Panc1 (cell line): Measurements from ENCODE around the gene MYT1. TPM values are rescaled to one million over a fixed set of nuclear protein-coding genes. Genes with fewer than 3 reads are reported as not detected.

Source experiments
- ATAC-seq: fragments of 200-7000 bp; cut with Tn5 transposase; 2 replicates; pipeline ENCODE4 v1.9.1; 2020; ENCODE audit warnings: mild to moderate bottlenecking, moderate library complexity
- BruUV-seq: library from RNA; stranded (reverse); fragments of 400-500 nt; replicated peaks from 2 replicates; lab custom pipeline; 2021; lab: Mats Ljungman, UMichigan
- CTCF ChIA-PET: fragments of 300-600 bp; sonication (Branson Sonifier 250); formaldehyde crosslinking; loops from one replicate; lab custom pipeline; 2022; ENCODE audit warnings: antibody characterized with exemption; lab: Charles Lee
- POLR2A ChIA-PET: fragments of 300-600 bp; sonication (Branson Sonifier 250); formaldehyde crosslinking; loops from one replicate; lab custom pipeline; 2022; ENCODE audit warnings: antibody characterized with exemption; lab: Charles Lee
- DNase-seq: peaks from one replicate; pipeline ENCODE4 v3.0.0-alpha.2; 2010; ENCODE audit warnings: low read depth, low spot score
- H3K27ac ChIP-seq: 2 replicates; pipeline ENCODE4 v1.5.1; 2011; ENCODE audit warnings: mild to moderate bottlenecking, low read length, inconsistent platforms
- H3K27me3 ChIP-seq: fragments of 200-500 bp; sonication (Bioruptor generic); 2 replicates; pipeline ENCODE4 v1.6.0; 2014; ENCODE audit warnings: low read length, inconsistent platforms; ENCODE audit not compliant: control insufficient read depth, insufficient read depth
- H3K36me3 ChIP-seq: fragments of 200-500 bp; sonication (Bioruptor generic); 2 replicates; pipeline ENCODE4 v1.5.1; 2014; ENCODE audit warnings: inconsistent platforms, mild to moderate bottlenecking, low read length, moderate library complexity; ENCODE audit not compliant: control insufficient read depth, insufficient read depth
- H3K4me1 ChIP-seq: 2 replicates; pipeline ENCODE4 v1.5.1; 2011; ENCODE audit warnings: inconsistent platforms, mild to moderate bottlenecking, low read length, moderate library complexity; ENCODE audit not compliant: control insufficient read depth, insufficient read depth
- H3K4me3 ChIP-seq, 2 experiments: 2 replicates each; pipeline ENCODE4 v1.5.1; 2011 to 2012; ENCODE audit warnings: low read depth in 2 of 2, low read length in 2 of 2, mild to moderate bottlenecking in 2 of 2, inconsistent platforms in 1 of 2, moderate library complexity in 1 of 2
- H3K9me3 ChIP-seq: fragments of 200-500 bp; sonication (Bioruptor generic); 2 replicates; pipeline ENCODE4 v1.5.1; 2014; ENCODE audit warnings: low read depth, mild to moderate bottlenecking, inconsistent platforms, low read length, moderate library complexity; ENCODE audit not compliant: control insufficient read depth, insufficient read depth
- POLR2AphosphoS5 ChIP-seq: IDR thresholded peaks from 2 replicates; pipeline ENCODE4 v1.6.1; 2012; ENCODE audit warnings: mild to moderate bottlenecking, low read depth, low read length, moderate library complexity
- SIN3A ChIP-seq: IDR thresholded peaks from 2 replicates; pipeline ENCODE4 v1.6.1; 2012; ENCODE audit warnings: low read depth, mild to moderate bottlenecking, low read length, moderate library complexity, borderline replicate concordance; ENCODE audit not compliant: insufficient read depth
- TCF7L2 ChIP-seq: IDR thresholded peaks from 2 replicates; pipeline ENCODE4 v1.6.1; 2011; ENCODE audit warnings: mild to moderate bottlenecking, low read depth, low read length, inconsistent platforms
- in situ Hi-C: cut with HindIII; loops from 2 replicates; pipeline ENCODE4 v1.10.0; 2016; ENCODE audit warnings: low sequenced_read_pairs, low pct_unique_long_range_greater_than_20kb
- intact Hi-C: fragments of 100-400 bp; cut with micrococcal nuclease; formaldehyde crosslinking; loops from one replicate; pipeline ENCODE4 v1.10.0; 2022; ENCODE audit not compliant: unreplicated experiment
- total RNA-seq: library from RNA; stranded (reverse); gene quantifications from one replicate; pipeline ENCODE4 v1.2.1, GENCODE V29; 2021; ENCODE audit not compliant: unreplicated experiment
- TF ChIP-seq, protein P1 (sequence below), 2 experiments: IDR thresholded peaks; 2 replicates each; pipeline ENCODE4 v1.6.1; 2011 to 2012; ENCODE audit warnings: low read depth in 2 of 2, control low read depth in 1 of 2, low read length in 1 of 2, mild to moderate bottlenecking in 1 of 2, moderate library complexity in 1 of 2; ENCODE audit not compliant: insufficient read depth in 1 of 2
- TF ChIP-seq, protein P2 (sequence below): fragments of 450-650 bp; IDR thresholded peaks from 2 replicates; pipeline ENCODE4 v1.5.1; 2017; ENCODE audit warnings: mild to moderate bottlenecking

The MYT1 gene
- total RNA-seq, 1 experiment from 2014 or later: 0.41 TPM

DNA sequence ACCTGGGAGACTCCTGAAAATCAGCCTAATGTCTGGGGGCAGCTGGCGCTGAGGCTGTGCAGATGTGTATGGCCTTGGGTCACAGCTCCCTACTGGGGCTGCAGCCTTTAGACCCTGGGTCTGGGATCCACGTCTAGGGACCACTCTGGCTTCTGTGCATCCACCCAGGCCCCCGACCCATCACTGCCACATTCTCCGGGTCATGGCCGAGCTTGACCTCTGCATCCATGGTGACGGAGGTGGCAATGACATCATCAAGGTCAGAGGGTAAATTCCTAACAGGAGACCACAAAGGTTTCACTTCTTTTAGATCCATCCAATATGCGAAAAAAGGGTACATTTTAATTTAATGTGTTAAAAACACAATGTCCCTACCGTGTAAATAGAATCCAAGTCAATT lies 76.8 kb downstream of the MYT1 start:
- intact Hi-C loops: no loop called here
- H3K4me3 ChIP-seq: no peak overlapping the region
- TF ChIP-seq SIN3A (no peak), POLR2AphosphoS5 (no peak), TCF7L2 (no peak)
- TF ChIP-seq, protein P1, sequence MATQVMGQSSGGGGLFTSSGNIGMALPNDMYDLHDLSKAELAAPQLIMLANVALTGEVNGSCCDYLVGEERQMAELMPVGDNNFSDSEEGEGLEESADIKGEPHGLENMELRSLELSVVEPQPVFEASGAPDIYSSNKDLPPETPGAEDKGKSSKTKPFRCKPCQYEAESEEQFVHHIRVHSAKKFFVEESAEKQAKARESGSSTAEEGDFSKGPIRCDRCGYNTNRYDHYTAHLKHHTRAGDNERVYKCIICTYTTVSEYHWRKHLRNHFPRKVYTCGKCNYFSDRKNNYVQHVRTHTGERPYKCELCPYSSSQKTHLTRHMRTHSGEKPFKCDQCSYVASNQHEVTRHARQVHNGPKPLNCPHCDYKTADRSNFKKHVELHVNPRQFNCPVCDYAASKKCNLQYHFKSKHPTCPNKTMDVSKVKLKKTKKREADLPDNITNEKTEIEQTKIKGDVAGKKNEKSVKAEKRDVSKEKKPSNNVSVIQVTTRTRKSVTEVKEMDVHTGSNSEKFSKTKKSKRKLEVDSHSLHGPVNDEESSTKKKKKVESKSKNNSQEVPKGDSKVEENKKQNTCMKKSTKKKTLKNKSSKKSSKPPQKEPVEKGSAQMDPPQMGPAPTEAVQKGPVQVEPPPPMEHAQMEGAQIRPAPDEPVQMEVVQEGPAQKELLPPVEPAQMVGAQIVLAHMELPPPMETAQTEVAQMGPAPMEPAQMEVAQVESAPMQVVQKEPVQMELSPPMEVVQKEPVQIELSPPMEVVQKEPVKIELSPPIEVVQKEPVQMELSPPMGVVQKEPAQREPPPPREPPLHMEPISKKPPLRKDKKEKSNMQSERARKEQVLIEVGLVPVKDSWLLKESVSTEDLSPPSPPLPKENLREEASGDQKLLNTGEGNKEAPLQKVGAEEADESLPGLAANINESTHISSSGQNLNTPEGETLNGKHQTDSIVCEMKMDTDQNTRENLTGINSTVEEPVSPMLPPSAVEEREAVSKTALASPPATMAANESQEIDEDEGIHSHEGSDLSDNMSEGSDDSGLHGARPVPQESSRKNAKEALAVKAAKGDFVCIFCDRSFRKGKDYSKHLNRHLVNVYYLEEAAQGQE (IDR thresholded peaks at IDR 0.05; ENCODE audit: insufficient read depth in 1 of 2, low read depth in 2 of 2, low read length in 1 of 2): no peak
- TF ChIP-seq, protein P2, sequence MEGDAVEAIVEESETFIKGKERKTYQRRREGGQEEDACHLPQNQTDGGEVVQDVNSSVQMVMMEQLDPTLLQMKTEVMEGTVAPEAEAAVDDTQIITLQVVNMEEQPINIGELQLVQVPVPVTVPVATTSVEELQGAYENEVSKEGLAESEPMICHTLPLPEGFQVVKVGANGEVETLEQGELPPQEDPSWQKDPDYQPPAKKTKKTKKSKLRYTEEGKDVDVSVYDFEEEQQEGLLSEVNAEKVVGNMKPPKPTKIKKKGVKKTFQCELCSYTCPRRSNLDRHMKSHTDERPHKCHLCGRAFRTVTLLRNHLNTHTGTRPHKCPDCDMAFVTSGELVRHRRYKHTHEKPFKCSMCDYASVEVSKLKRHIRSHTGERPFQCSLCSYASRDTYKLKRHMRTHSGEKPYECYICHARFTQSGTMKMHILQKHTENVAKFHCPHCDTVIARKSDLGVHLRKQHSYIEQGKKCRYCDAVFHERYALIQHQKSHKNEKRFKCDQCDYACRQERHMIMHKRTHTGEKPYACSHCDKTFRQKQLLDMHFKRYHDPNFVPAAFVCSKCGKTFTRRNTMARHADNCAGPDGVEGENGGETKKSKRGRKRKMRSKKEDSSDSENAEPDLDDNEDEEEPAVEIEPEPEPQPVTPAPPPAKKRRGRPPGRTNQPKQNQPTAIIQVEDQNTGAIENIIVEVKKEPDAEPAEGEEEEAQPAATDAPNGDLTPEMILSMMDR: no peak
- in situ Hi-C loops: no loop called here
- H3K4me1 ChIP-seq: no peaks in the 10 kb centered on the region
- H3K36me3 ChIP-seq: no peaks in the 10 kb centered on the region
- DNase-seq (no peak), ATAC-seq (peak; percentile 36; the same call in 1 of the 2 replicates)
- no TSS peak for BruUV-seq
- POLR2A ChIA-PET: no interaction called here
- no peaks in the 10 kb centered on the region for H3K9me3 ChIP-seq
- H3K27me3 ChIP-seq: no peaks in the 10 kb centered on the region
- H3K27ac ChIP-seq: no peak overlapping the region
- CTCF ChIA-PET: no interaction called here

DNA sequence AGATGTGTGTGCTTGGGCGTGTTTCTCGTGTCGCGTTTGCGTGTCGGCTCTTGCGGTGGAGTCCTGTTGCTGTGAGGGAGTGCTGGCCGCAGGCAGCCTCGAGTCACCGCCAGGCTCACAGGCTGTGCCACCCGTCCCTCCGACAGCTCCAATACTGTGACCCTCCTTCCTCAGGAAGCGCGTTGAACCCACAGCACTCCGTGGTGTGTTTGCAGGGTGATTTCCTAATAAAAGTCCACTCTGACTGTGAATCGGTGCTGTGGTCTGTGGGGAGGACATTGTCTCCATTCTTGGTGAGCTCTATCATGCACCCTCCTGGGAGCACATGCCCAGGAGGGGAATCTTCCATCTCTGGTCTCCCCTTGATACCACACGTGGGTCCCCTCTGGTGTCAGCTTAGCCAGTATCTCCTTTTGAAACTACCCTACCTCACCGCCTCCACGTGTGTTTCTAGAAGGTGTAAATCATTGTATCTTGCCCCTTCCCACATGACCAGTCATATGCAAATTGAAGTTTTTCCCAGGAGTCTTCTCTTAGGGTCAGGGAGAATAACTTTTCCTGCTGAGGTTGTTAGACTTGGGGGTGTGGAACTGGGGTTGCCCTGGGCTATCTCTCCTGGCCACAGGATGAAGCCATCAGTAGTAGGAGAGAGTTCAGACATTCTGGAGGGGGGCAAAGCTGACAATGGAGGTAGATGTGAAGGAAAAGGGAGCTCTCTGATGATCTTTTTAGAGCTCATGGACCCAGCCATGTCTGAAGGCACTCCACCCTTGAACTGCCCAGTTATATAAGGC lies 77.9 kb downstream of the MYT1 start:
- no peaks in the 10 kb centered on the region; the same call in 1 of the 2 replicates for H3K27me3 ChIP-seq
- H3K27ac ChIP-seq: no peak overlapping the region
- in situ Hi-C loops (no loop called here), intact Hi-C loops (no loop called here)
- H3K4me3 ChIP-seq: no peak overlapping the region
- ATAC-seq (no peak), DNase-seq (no peak)
- ChIA-PET CTCF (no interaction called here), POLR2A (no interaction called here)
- H3K4me1 ChIP-seq: no peaks in the 10 kb centered on the region
- H3K36me3 ChIP-seq: no peaks in the 10 kb centered on the region
- no peaks in the 10 kb centered on the region for H3K9me3 ChIP-seq
- TF ChIP-seq SIN3A: no peak
- TF ChIP-seq TCF7L2: no peak
- TF ChIP-seq POLR2AphosphoS5: no peak
- TF ChIP-seq, protein P2: no peak
- TF ChIP-seq, protein P1 (IDR thresholded peaks at IDR 0.05; ENCODE audit: insufficient read depth in 1 of 2, low read depth in 2 of 2, low read length in 1 of 2): no peak
- BruUV-seq: no TSS peak
